ENCODE measurements around the gene LAPTM5.

The LAPTM5 gene

DNA sequence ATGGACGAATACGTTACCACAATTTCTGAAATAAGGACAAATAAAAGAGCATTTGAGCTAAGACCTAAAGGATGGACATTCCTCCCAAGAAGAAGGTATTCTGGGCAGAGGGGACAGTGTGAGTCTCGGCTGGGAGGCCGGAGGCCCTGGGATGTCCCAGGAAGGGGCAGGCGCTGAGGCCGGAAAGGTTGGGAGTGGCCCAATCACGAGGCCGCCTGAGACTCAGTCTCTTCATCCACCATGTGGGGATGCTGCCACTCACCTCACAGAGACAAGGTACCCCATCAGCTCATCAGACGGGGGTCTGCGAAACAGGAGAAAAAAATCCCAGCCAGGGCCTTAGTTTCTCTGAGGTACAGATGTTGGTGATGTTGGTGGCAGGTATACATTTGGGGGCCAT lies 24.3 kb upstream of the LAPTM5 start:
- Histone ChIP-seq H3K18ac (ENCODE audit: low read length) (no peak overlapping the region), H3K27me3 (ENCODE audit: insufficient read depth, low read length) (no peaks in the 10 kb centered on the region), H3K4ac (ENCODE audit: low read depth, low read length) (no peak overlapping the region), H3K4me1 (ENCODE audit: control insufficient read depth in 1 of 2, insufficient read depth in 2 of 2, low read length in 2 of 2) (no peaks in the 10 kb centered on the region), H4K91ac (ENCODE audit: low read depth, low read length) (no peak overlapping the region), H2AFZ (ENCODE audit: insufficient read depth, low read length, poor library complexity) (no peak overlapping the region), H3K9me3 (ENCODE audit: insufficient read depth, low read depth, low read length) (peaks cover 1% of the 10 kb centered on the region), H2BK12ac (ENCODE audit: low read length) (no peak overlapping the region), H3K4me2 (ENCODE audit: low read length) (no peak overlapping the region), H3K23ac (ENCODE audit: low read length) (no peak overlapping the region), H4K8ac (ENCODE audit: low read depth, low read length) (no peak overlapping the region), H2AK5ac (ENCODE audit: low read length) (no peak overlapping the region), H2BK5ac (ENCODE audit: low read depth, low read length, poor library complexity) (no peak overlapping the region), H3K14ac (ENCODE audit: low read length) (no peak overlapping the region), H3K4me3 (ENCODE audit: low read depth, low read length) (no peak overlapping the region), H4K12ac (ENCODE audit: low read depth, low read length) (no peak overlapping the region), H2BK120ac (ENCODE audit: insufficient read depth, low read length, poor library complexity) (no peak overlapping the region), H3K79me2 (ENCODE audit: control insufficient read depth, insufficient read depth, low read length, poor library complexity) (no peaks in the 10 kb centered on the region), H3K27ac (ENCODE audit: low read depth, low read length) (no peak overlapping the region), H3K9ac (ENCODE audit: low read length) (no peak overlapping the region), H3K36me3 (ENCODE audit: control insufficient read depth in 1 of 2, insufficient read depth in 2 of 2, low read length in 2 of 2) (no peaks in the 10 kb centered on the region), H3K79me1 (ENCODE audit: low read length) (no peaks in the 10 kb centered on the region)
- WGBS (ENCODE audit: extremely low coverage, insufficient coverage, insufficient read length) = no CpG with 5 or more reads among the region's 10 CpGs
- DNase-seq = no peak

- Histone ChIP-seq H2AK5ac (ENCODE audit: low read length) (no peak overlapping the region), H3K4me2 (ENCODE audit: low read length) (no peak overlapping the region), H4K12ac (ENCODE audit: low read depth, low read length) (no peak overlapping the region), H3K36me3 (ENCODE audit: control insufficient read depth in 1 of 2, insufficient read depth in 2 of 2, low read length in 2 of 2) (no peaks in the 10 kb centered on the region), H3K9ac (ENCODE audit: low read length) (no peak overlapping the region), H3K27me3 (ENCODE audit: insufficient read depth, low read length) (no peaks in the 10 kb centered on the region), H3K14ac (ENCODE audit: low read length) (no peak overlapping the region), H3K4me1 (ENCODE audit: control insufficient read depth in 1 of 2, insufficient read depth in 2 of 2, low read length in 2 of 2) (no peaks in the 10 kb centered on the region), H3K18ac (ENCODE audit: low read length) (no peak overlapping the region), H3K27ac (ENCODE audit: low read depth, low read length) (no peak overlapping the region), H3K4ac (ENCODE audit: low read depth, low read length) (no peak overlapping the region), H4K8ac (ENCODE audit: low read depth, low read length) (no peak overlapping the region), H3K4me3 (ENCODE audit: low read depth, low read length) (no peak overlapping the region), H2AFZ (ENCODE audit: insufficient read depth, low read length, poor library complexity) (no peak overlapping the region), H2BK5ac (ENCODE audit: low read depth, low read length, poor library complexity) (no peak overlapping the region), H2BK120ac (ENCODE audit: insufficient read depth, low read length, poor library complexity) (no peak overlapping the region), H3K79me2 (ENCODE audit: control insufficient read depth, insufficient read depth, low read length, poor library complexity) (no peaks in the 10 kb centered on the region), H3K9me3 (ENCODE audit: insufficient read depth, low read depth, low read length) (peaks cover 1% of the 10 kb centered on the region), H4K91ac (ENCODE audit: low read depth, low read length) (no peak overlapping the region), H2BK12ac (ENCODE audit: low read length) (no peak overlapping the region), H3K79me1 (ENCODE audit: low read length) (no peaks in the 10 kb centered on the region), H3K23ac (ENCODE audit: low read length) (no peak overlapping the region)
- no CpG with 5 or more reads among the region's 5 CpGs for WGBS (ENCODE audit: extremely low coverage, insufficient coverage, insufficient read length)
- DNase-seq = peak in 1 of 2 donors; percentile 48
Measured at GRCh38 chr1:30780409-30780808, 22.8 kb upstream of the LAPTM5 start.

- Histone ChIP-seq H3K27ac (ENCODE audit: low read depth, low read length) (no peak overlapping the region), H3K9ac (ENCODE audit: low read length) (no peak overlapping the region), H3K23ac (ENCODE audit: low read length) (no peak overlapping the region), H2AFZ (ENCODE audit: insufficient read depth, low read length, poor library complexity) (no peak overlapping the region), H4K12ac (ENCODE audit: low read depth, low read length) (no peak overlapping the region), H3K4me3 (ENCODE audit: low read depth, low read length) (no peak overlapping the region), H3K4ac (ENCODE audit: low read depth, low read length) (no peak overlapping the region), H3K27me3 (ENCODE audit: insufficient read depth, low read length) (no peaks in the 10 kb centered on the region), H2BK5ac (ENCODE audit: low read depth, low read length, poor library complexity) (no peak overlapping the region), H2BK12ac (ENCODE audit: low read length) (no peak overlapping the region), H2BK120ac (ENCODE audit: insufficient read depth, low read length, poor library complexity) (no peak overlapping the region), H3K79me2 (ENCODE audit: control insufficient read depth, insufficient read depth, low read length, poor library complexity) (no peaks in the 10 kb centered on the region), H3K14ac (ENCODE audit: low read length) (no peak overlapping the region), H4K91ac (ENCODE audit: low read depth, low read length) (no peak overlapping the region), H3K4me1 (ENCODE audit: control insufficient read depth in 1 of 2, insufficient read depth in 2 of 2, low read length in 2 of 2) (no peaks in the 10 kb centered on the region), H3K4me2 (ENCODE audit: low read length) (no peak overlapping the region), H3K79me1 (ENCODE audit: low read length) (no peaks in the 10 kb centered on the region), H3K18ac (ENCODE audit: low read length) (no peak overlapping the region), H3K9me3 (ENCODE audit: insufficient read depth, low read depth, low read length) (no peaks in the 10 kb centered on the region), H4K8ac (ENCODE audit: low read depth, low read length) (no peak overlapping the region), H3K36me3 (ENCODE audit: control insufficient read depth in 1 of 2, insufficient read depth in 2 of 2, low read length in 2 of 2) (no peaks in the 10 kb centered on the region), H2AK5ac (ENCODE audit: low read length) (no peak overlapping the region)
- peak; percentile 65 to 85 for DNase-seq
- WGBS (ENCODE audit: extremely low coverage, insufficient coverage, insufficient read length) = no CpG with 5 or more reads among the region's 12 CpGs
Measured at GRCh38 chr1:30779294-30780071, 21.9 kb upstream of the LAPTM5 start.

GRCh38 chr1:30778979-30779293 lies 21.4 kb upstream of the LAPTM5 start:
- H4K8ac ChIP-seq (ENCODE audit: low read depth, low read length) = no peak overlapping the region
- H3K4me1 ChIP-seq (ENCODE audit: control insufficient read depth in 1 of 2, insufficient read depth in 2 of 2, low read length in 2 of 2) = no peaks in the 10 kb centered on the region
- no peak overlapping the region for H3K4me2 ChIP-seq (ENCODE audit: low read length)
- no peaks in the 10 kb centered on the region for H3K27me3 ChIP-seq (ENCODE audit: insufficient read depth, low read length)
- H3K9ac ChIP-seq (ENCODE audit: low read length) = no peak overlapping the region
- no peak overlapping the region for H3K4ac ChIP-seq (ENCODE audit: low read depth, low read length)
- DNase-seq = no peak
- H2AFZ ChIP-seq (ENCODE audit: insufficient read depth, low read length, poor library complexity) = no peak overlapping the region
- H3K79me2 ChIP-seq (ENCODE audit: control insufficient read depth, insufficient read depth, low read length, poor library complexity) = no peaks in the 10 kb centered on the region
- WGBS (ENCODE audit: extremely low coverage, insufficient coverage, insufficient read length) = no CpG with 5 or more reads among the region's 6 CpGs
- no peak overlapping the region for H3K18ac ChIP-seq (ENCODE audit: low read length)
- no peak overlapping the region for H2AK5ac ChIP-seq (ENCODE audit: low read length)
- H3K4me3 ChIP-seq (ENCODE audit: low read depth, low read length) = no peak overlapping the region
- H2BK12ac ChIP-seq (ENCODE audit: low read length) = no peak overlapping the region
- no peak overlapping the region for H4K12ac ChIP-seq (ENCODE audit: low read depth, low read length)
- no peak overlapping the region for H4K91ac ChIP-seq (ENCODE audit: low read depth, low read length)
- H2BK120ac ChIP-seq (ENCODE audit: insufficient read depth, low read length, poor library complexity) = no peak overlapping the region
- no peaks in the 10 kb centered on the region for H3K36me3 ChIP-seq (ENCODE audit: control insufficient read depth in 1 of 2, insufficient read depth in 2 of 2, low read length in 2 of 2)
- H3K14ac ChIP-seq (ENCODE audit: low read length) = no peak overlapping the region
- no peaks in the 10 kb centered on the region for H3K79me1 ChIP-seq (ENCODE audit: low read length)
- H3K27ac ChIP-seq (ENCODE audit: low read depth, low read length) = no peak overlapping the region
- no peak overlapping the region for H2BK5ac ChIP-seq (ENCODE audit: low read depth, low read length, poor library complexity)
- no peak overlapping the region for H3K23ac ChIP-seq (ENCODE audit: low read length)
- no peaks in the 10 kb centered on the region for H3K9me3 ChIP-seq (ENCODE audit: insufficient read depth, low read depth, low read length)
